Activated CD4-positive, alpha-beta T cell treated with anti-CD3 and anti-CD28 coated beads, Interleukin-10, Interleukin-2, amounts not matched to agents 100 ng/mL and 50 ng/mL, durations not matched to agents 16 hours and 8 hours (primary cell): ENCODE results near the gene PTCD1.
A peak's percentile ranks its signal among the peaks of the same experiment; 100 is the strongest.
"Not testable (repeated sequence)": the region's sequence is repeated elsewhere in the genome, so short reads cannot be mapped to it uniquely, and the experiment has no call there.

Experiments
- DNase-seq: peaks from one replicate; pipeline ENCODE4 v3.0.0-alpha.2; 2020

The PTCD1 gene

GRCh38 chr7:99449326-99449725, 10.7 kb upstream of the PTCD1 start:
- no peak for DNase-seq

- no peak for DNase-seq
Observed at GRCh38 chr7:99448855-99449254, 10.3 kb upstream of the PTCD1 start.

- DNase-seq: peak; percentile 13
Observed at GRCh38 chr7:99447943-99448342, 9.3 kb upstream of the PTCD1 start.

GRCh38 chr7:99446096-99446495, 7.5 kb upstream of the PTCD1 start:
- DNase-seq: no peak

- no peak for DNase-seq
Observed at GRCh38 chr7:99440195-99440594, 1.6 kb upstream of the PTCD1 start.

- no peak for DNase-seq
Observed at GRCh38 chr7:99437946-99438572, 539 bp downstream of the PTCD1 start.

GRCh38 chr7:99433158-99433557, 5.4 kb downstream of the PTCD1 start:
- no peak for DNase-seq

- not testable (repeated sequence) for DNase-seq
Observed at GRCh38 chr7:99431756-99432540, 6.7 kb downstream of the PTCD1 start.

GRCh38 chr7:99429756-99430155, 8.8 kb downstream of the PTCD1 start:
- no peak for DNase-seq

- no peak for DNase-seq
Observed at GRCh38 chr7:99428972-99429566, 9.5 kb downstream of the PTCD1 start.

GRCh38 chr7:99424932-99425730, 13.5 kb downstream of the PTCD1 start:
- DNase-seq: no peak

- DNase-seq: no peak
Observed at GRCh38 chr7:99422625-99423024, 16.0 kb downstream of the PTCD1 start.

GRCh38 chr7:99422186-99422585, 16.4 kb downstream of the PTCD1 start:
- no peak for DNase-seq

GRCh38 chr7:99420986-99421385, 17.6 kb downstream of the PTCD1 start:
- DNase-seq: no peak

- DNase-seq: no peak
Observed at GRCh38 chr7:99420213-99420612, 18.4 kb downstream of the PTCD1 start.

GRCh38 chr7:99419323-99420021, 19.1 kb downstream of the PTCD1 start:
- no peak for DNase-seq

GRCh38 chr7:99418260-99418659, 20.3 kb downstream of the PTCD1 start:
- no peak for DNase-seq

GRCh38 chr7:99415513-99416127, 23.0 kb downstream of the PTCD1 start:
- DNase-seq: peak; percentile 42

- DNase-seq: no peak
Observed at GRCh38 chr7:99410635-99411034, 28.0 kb downstream of the PTCD1 start.

GRCh38 chr7:99409806-99410205, 28.8 kb downstream of the PTCD1 start:
- DNase-seq: no peak

GRCh38 chr7:99409192-99409572, 29.4 kb downstream of the PTCD1 start:
- DNase-seq: no peak
